IPS-18c (cell line): ENCODE data around the gene DOCK1.

Source experiments
- H3K4me3 ChIP-seq: 2 replicates; pipeline ENCODE4 v1.7.0; 2013; ENCODE audit warnings: low read depth, mild to moderate bottlenecking, low read length, moderate library complexity; ENCODE audit not compliant: insufficient read depth
- H3K9me3 ChIP-seq: one replicate; pipeline ENCODE4 v1.6.1; 2013; ENCODE audit warnings: mild to moderate bottlenecking, low read length, moderate library complexity; ENCODE audit not compliant: control insufficient read depth, insufficient read depth

The DOCK1 gene

DNA sequence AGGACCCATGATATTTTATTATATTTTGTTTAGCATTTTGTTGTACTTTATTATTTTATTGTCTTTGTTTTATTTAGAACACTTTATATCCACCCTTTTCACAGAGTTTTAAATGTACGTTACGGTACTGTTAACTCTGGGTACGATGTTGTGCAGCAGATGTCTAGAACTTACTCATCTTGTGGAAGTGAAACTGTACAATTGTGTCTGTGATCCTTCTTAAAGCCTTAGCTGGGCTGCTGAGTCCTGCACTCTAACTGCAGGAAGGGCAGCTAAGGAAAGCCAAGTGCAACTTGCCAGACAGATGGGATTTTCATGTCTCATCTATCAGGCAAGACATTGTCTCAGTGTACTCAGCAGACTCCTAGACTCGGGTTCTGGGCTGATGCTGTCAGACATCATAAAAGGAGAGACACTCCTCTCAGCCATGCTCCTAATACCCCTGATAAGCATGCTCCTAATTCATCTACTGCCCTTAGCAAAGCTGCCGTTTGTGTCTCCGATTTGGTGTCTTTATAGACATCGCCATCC, 305.8 kb downstream of the DOCK1 start:
- H3K9me3 ChIP-seq: no peaks in the 10 kb centered on the region
- H3K4me3 ChIP-seq: no peak overlapping the region

DNA sequence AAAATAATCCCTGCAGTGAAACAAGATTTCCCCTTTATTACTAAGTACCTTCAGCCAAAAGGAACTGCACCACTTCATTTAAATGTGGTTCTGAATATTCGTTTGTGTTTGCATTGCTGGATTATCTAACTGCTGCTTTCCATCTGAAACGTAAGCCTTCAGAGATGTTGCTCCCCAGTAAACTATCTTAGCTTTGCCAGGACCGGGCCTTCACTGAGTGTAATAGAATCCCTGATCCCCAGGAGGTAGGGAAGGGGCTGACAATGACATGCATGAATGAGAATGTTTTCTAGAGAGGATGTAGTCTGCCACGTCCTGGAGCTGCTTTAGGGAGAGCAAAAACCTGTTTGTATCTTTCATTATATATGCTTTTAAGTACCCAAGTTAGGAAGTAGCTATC, 310.6 kb downstream of the DOCK1 start:
- no peak overlapping the region for H3K4me3 ChIP-seq
- no peaks in the 10 kb centered on the region for H3K9me3 ChIP-seq

- Histone ChIP-seq H3K4me3 (no peak overlapping the region), H3K9me3 (no peaks in the 10 kb centered on the region)
Measured at GRCh38 chr10:127216274-127216673, 311.0 kb downstream of the DOCK1 start.

- H3K9me3 ChIP-seq: no peaks in the 10 kb centered on the region
- no peak overlapping the region for H3K4me3 ChIP-seq
Measured at GRCh38 chr10:127216786-127217185, 311.6 kb downstream of the DOCK1 start.

DNA sequence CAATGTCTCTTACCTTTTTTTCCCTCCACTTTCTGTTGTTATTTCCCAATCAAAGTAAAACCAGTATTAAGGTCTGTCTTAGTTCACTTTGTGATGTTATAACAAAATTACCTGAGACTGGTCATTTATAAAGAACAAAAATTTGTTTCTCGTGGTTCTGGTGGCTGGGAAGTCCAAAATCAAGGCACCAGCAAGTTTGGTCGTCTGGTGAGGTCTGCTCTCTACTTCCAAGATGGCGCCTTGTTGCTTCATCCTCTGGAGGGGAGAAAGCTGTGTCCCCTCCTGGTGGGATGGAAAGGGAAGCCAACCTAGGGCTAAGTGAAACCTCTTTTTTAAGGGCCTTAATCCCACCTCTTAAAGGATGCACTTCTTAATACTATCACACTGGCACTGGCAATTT, 313.4 kb downstream of the DOCK1 start:
- Histone ChIP-seq H3K4me3 (no peak overlapping the region), H3K9me3 (no peaks in the 10 kb centered on the region)

DNA sequence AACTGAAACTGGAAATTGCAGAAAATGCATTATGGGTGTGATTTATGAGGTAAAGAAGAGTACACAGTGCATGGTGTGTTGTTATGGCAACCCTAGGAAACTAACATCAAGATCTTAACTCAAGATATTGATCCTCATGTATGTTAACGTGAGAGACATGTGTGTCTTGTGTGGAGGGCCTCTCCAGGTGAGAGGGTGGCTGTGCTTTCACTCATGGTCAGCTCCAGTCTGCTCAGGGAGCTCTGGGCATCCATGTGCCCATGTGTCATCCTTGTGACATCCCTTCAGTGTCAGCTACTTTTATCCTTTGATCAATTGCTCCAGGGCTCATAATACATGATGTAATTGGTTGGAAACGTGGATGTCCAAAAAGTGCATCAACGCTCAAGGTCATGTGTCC, 316.1 kb downstream of the DOCK1 start:
- H3K9me3 ChIP-seq: no peaks in the 10 kb centered on the region
- H3K4me3 ChIP-seq: no peak overlapping the region

DNA sequence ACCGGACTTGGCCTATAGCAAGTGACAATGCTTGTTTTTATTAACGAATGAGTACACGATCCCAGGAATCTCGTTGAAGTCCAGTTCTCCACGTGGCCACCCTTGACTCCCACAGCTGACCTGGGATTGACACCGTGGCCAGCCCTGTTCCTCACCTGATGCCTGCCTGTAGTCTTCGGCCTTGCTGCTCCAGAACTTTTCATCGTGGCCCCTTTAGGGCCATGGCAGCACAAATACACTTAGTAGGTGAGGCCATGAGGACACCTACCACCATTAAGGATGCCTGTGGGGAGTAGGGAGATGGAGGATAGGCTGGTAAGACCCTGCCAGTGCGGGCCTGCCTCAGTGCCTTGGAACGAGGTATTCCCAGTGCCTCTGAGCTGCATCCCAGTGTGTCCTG, 321.8 kb downstream of the DOCK1 start:
- H3K4me3 ChIP-seq: no peak overlapping the region
- no peaks in the 10 kb centered on the region for H3K9me3 ChIP-seq

DNA sequence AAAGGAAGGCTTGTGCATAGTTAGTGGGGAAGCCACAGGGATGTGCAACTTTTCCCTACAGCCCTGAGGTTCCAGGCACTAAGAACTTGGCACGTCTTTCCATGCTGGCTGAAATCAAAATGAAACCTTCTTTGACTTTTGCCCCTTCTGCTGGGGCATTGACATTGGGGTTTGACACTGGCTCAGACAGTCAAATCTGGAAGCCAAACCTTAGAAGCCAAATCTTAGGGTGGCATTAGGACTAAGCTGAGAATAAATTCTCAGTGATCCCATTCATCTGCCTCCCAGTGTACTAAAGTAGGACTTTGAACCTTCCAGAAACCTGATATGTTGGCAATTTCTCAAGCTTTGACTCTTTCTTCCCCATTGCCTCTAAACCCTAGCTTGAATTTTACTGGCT, 322.4 kb downstream of the DOCK1 start:
- no peaks in the 10 kb centered on the region for H3K9me3 ChIP-seq
- H3K4me3 ChIP-seq: no peak overlapping the region

- H3K9me3 ChIP-seq: no peaks in the 10 kb centered on the region
- no peak overlapping the region for H3K4me3 ChIP-seq
Measured at GRCh38 chr10:127228195-127228787, 323.1 kb downstream of the DOCK1 start.

- Histone ChIP-seq H3K9me3 (no peaks in the 10 kb centered on the region), H3K4me3 (no peak overlapping the region)
Measured at GRCh38 chr10:127234306-127234800, 329.1 kb downstream of the DOCK1 start.

- Histone ChIP-seq H3K4me3 (no peak overlapping the region), H3K9me3 (no peaks in the 10 kb centered on the region)
Measured at GRCh38 chr10:127236266-127236665, 331.0 kb downstream of the DOCK1 start.

- no peaks in the 10 kb centered on the region for H3K9me3 ChIP-seq
- no peak overlapping the region for H3K4me3 ChIP-seq
Measured at GRCh38 chr10:127242914-127243313, 337.7 kb downstream of the DOCK1 start.

DNA sequence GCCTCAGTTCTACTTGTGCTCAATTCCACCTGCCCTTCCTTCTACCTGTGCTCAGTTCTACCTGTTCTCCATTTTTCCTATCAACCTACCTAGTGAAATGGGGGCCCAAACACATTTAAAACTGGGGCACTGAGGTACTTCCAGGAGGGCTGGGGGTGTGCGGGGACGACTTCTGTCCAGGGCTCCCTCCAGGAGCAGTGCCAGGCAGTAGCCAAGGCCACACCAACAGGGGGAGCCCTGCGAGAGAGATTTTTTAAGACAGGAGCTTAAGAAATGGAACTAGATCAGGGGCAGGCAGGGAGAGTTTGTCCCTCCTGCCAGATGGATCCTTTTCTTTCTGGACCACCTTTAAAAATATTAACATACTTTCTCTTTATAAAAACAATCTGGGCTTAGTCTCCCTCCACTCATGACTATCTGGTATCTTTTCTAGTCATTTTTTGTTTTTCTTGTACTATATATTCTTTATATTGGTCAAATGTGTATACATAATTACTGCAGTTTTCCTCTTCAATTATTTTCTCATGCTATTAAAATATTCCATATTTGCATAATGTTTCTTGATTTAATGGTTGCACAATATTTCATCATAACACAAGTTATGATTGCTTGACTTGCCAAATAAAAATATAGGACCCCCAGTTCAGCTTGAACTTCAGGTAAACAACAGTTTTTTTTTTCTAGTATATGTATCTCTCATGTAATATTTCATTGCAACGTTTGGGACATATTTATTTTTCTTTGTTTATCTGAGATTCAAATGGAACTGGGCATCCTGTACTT, 338.5 kb downstream of the DOCK1 start:
- Histone ChIP-seq H3K4me3 (no peak overlapping the region), H3K9me3 (no peaks in the 10 kb centered on the region)

DNA sequence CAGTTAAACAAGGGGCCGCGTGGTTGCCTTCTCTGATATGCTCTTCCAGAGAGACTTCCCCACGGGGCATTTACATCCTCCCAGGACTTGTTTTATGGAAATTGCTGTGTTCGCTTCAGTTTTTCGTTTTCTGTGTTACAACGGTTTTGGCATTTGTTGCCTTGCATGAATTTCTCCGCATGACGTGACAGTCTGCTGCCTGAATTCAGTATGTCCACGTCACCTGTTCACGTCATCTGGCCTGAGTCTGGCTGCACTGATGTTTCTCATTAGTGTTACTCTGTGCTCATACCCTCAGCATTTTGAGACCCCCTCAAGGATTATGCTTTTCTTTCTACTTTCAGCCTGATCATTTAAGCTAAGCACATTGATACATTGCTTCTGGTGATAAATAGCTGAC, 340.2 kb downstream of the DOCK1 start:
- H3K4me3 ChIP-seq: no peak overlapping the region
- no peaks in the 10 kb centered on the region for H3K9me3 ChIP-seq

- H3K4me3 ChIP-seq: no peak overlapping the region
- no peaks in the 10 kb centered on the region for H3K9me3 ChIP-seq
Measured at GRCh38 chr10:127250031-127250430, 344.8 kb downstream of the DOCK1 start.

- Histone ChIP-seq H3K9me3 (no peaks in the 10 kb centered on the region), H3K4me3 (no peak overlapping the region)
Measured at GRCh38 chr10:127252818-127253217, 347.6 kb downstream of the DOCK1 start.

- no peak overlapping the region for H3K4me3 ChIP-seq
- H3K9me3 ChIP-seq: no peaks in the 10 kb centered on the region
Measured at GRCh38 chr10:127254276-127254675, 349.0 kb downstream of the DOCK1 start.

DNA sequence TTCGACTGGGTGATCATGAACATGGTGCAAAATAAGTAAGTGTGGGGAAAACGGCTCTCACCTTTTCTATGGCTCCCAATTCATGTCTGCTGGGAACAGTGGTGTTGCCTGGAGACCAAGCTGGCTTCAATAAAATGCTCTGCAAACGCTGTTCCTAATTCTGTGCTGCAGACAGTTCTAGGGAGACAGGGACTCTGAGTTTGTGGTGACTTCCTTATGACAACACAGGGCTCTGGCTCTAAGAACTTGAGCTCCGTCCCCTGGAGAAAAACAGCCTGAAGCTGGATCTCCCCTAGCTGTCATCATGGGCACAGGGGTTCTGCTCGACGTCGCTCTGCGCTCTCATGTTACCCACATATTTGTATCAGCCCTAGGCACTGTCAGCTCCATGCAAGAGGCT, 352.2 kb downstream of the DOCK1 start:
- no peak overlapping the region for H3K4me3 ChIP-seq
- no peaks in the 10 kb centered on the region for H3K9me3 ChIP-seq
